HG02610 (cell line): ENCODE data around the gene SPRING1.

Experiments used
- ATAC-seq: cut with Tn5 transposase; IDR thresholded peaks from one replicate; pipeline ENCODE4 v1.9.1; 2021; ENCODE audit warnings: mild to moderate bottlenecking, moderate library complexity; ENCODE audit not compliant: unreplicated experiment

Gene SPRING1

DNA sequence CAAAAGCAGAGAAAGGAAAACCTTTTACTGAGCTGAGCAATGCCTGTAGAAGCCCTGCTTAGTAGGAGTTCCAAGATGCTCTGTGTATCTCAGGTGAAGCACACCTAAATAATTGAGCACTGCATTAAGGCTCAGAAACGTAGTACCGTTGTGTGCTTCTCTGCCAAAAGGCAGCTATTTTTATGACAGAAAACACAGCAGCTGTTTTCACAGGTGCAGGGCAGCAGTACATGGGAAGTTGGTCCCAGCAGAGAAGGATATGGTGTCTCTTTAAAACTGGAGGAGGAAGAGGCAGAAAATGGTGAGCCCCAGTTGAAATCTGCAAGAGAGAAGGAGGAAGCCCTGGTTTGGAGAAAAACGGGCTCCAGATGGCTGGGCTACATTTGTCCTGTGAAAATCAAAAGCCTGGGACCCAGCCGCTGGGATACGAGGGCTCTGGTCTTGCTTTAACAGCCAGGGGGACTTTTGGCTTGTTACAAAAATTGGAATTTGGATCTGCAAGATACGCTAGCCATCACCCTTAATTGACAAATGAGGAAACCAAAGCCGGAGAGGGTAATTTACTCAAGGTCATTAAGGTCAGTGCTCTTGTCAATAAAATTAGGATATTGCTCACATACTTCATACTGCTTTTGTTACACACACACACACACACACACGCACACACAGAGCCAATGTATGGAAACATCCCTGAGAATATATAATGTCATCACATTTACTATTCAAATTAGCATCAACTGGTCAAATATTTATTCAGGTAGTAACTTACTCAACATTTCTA is 27.3 kb downstream of the SPRING1 start:
- no peak for ATAC-seq

- ATAC-seq, result no peak
Observed at GRCh38 chr12:116709768-116710167, 28.1 kb downstream of the SPRING1 start.

DNA sequence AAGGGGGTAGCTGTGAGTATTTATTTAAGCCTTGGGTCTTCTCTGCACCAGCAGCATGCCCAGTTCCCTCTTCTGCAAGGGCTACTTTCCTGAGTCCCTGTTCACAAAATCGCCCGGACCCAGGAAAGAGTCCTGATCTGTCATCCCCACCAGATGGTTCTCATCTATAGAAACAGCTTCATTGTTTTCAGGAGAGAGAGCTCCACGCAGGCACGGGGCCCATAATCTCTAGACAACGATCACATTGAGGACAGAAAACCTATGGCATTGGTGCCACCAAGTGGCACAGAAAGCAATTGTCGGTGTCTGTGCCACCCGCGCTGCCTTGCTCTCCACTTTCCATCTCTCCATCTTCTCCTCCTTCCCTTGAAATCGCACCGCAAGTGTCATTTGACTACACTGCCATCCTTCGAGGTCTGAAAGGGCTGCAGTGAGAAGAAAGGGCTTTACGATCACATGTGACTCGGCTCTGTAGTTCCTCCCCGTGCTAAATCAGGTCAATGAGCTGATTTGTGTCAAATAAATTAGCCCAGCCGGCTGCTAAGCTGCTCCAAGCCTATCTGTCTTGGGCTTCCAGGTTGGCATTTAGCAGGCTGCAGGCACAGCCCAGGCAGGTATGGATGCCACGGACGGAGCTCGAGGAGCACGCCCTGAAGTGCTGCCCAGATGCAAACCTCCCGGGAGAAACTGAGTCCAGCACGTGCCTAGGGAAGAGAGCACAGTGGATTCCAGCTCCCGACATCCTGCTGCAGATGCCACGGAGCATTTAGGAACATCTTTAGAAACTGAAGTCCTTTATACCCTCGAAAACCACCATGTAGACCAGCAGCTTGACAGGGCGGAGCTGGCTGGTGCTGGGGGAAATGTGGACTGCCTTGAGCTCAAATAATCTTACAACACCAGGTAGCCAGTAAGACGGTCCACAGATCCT is 28.8 kb downstream of the SPRING1 start:
- no peak for ATAC-seq

DNA sequence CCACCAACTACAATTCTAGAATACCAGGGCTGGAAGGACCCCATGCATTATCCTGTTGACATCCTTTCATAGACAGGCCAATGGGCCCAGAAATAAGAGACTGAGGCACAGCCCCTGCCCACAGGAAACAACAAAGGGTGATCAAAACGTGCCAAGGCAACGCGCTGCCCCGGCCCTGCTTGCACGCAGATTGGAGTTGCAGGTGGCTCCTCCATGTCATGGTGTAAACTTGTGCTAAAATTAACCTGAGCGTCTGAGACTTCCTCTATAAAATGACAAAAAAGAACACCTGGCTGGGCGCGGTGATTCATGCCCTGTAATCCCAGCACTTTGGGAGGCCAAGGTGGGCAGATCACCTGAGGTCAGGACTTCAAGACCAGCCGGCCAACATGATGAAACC is 30.1 kb downstream of the SPRING1 start:
- no peak for ATAC-seq

DNA sequence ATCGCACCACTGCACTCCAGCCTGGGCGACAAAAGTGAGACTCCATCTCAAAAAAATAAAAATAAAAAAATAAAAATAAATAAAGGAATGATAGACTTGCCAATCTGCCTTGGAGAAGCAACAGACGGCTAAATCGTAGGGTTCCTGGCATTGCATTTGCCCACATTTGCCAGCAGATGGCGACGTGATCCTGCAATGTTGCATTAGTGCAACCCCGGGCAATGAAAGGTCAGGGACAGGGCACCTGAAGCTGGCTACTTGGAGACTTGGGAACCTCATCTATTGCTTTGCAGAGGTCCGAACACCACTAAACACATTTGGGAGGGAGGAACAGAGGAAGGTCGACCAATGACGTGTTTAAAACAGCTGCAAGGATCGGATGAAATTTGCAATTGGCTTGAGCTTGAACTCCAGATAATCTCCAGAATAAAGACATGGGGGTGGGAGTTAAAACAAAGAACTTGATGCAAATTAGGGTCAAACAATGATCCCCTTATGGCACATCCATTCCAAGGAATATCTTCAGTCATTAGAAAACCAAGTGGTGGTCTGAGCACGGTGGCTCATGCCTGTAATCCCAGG is 34.6 kb downstream of the SPRING1 start:
- no peak for ATAC-seq

- no peak for ATAC-seq
Observed at GRCh38 chr12:116701432-116701831, 36.4 kb downstream of the SPRING1 start.

DNA sequence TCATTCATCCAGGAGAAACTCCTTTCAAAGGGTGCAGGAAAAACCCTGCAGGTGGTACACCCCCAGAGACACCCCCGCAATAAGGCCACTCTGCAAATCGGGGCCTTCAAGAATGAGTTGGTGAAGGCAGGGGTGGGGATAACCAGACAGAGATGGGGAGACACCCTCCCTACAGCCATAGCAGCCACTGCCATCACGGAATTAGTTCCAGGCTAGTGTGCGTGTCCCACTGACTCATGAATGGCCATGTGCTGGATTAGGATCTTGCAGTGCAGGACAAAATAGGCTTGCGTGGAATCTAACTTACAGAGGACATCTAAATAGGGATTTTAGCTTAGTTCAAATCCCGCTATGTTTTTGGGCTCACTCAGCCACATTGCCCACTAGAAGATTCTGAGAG is 37.8 kb downstream of the SPRING1 start:
- ATAC-seq, result no peak

GRCh38 chr12:116698554-116699075 is 39.3 kb downstream of the SPRING1 start:
- no peak for ATAC-seq

DNA sequence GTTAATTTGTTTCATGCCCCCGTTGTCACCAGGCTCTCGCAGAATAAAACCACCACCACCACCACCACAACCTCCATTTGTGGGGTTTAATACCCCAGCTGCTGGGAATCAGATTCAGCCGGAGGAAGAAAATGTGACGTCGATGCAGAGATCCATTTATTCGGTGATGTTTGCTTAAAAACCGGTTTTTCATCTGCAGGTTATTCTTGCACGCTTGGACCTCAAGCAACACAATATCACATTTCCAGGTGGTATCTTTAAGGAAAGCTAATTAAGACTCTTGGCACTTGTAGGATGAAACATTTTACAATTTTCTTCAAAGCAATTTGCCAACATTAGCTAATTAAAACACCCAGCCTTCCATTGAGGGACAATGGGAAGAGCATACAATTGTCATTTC is 39.8 kb downstream of the SPRING1 start:
- ATAC-seq, result no peak

DNA sequence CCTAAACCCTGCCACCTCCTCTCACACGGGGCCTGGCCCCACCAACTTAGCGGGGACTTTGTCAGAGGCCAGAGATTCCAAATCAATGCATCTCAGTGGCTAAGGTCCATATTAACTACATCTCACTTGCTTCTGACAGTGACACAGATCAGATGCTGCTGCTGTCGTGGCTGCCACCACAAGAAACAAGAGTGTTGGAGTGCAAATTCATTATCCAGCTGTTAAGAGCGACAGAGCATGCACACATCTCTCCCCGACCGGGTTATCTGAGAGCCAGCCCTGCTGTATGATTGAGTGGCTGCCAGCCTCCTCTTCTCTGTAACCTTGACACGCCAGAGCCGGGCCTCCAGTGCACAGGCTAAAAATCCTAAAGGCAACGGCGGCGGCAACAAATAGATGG is 40.2 kb downstream of the SPRING1 start:
- no peak for ATAC-seq

DNA sequence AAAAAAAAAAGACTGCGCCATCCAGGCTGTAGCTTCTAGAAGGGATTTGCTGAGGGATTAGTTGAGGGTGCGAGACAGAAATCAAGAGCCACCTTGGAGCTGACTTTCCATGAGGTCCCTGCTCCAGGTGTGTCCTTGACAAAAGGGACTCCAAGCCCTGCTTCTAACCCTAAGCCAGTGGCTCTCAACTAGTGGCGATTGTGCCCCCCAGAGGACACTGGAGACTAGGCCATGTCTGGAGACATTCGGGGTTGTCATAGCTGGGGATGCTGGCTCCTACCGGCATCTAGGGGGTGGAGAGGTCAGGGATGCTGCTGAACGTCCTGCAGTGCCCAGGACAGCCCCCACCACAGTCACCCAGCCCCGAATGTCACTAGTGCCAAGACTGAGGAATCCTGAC is 40.6 kb downstream of the SPRING1 start:
- ATAC-seq, result no peak

GRCh38 chr12:116695464-116695725 is 42.5 kb downstream of the SPRING1 start:
- ATAC-seq, result no peak

DNA sequence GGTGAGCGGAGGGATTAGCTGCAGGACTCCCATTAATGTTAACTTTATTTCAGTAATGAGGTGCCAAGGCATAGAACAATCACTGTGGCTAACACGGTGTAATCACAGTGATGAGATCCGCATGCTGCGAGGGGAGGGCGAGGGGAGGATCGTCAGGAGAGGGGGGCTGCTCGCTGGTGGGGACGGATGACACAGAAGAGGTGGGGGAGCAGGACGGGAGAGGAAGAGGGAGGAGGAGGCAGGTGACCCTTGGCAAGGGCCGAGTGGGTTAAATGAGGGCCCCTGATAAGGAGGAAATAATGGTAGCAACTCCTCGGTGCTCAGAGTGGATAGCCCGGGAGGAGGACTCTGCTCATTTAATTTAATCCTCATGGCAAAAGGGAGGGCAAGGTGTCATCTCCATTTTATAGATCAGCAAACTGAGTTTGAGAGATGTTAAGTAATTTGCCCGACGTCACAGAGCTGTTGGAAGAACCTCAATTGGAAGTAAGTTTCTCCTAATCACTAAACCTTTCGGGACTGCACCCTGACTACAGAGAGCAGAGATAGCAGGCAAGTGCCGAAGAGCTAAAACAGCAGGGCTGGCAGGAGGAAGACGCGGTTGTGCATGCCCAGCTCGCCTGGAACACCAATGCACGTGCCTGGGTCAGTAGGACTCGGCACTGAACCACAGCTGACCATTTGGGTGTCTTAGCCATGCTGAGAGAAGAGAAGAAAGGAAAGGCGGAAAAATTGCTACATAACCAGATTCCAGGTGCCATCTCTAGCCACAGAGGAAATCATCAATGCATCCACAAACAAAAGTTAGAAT is 43.0 kb downstream of the SPRING1 start:
- no peak for ATAC-seq

- ATAC-seq, result no peak
Observed at GRCh38 chr12:116693286-116694227, 44.3 kb downstream of the SPRING1 start.

- no peak for ATAC-seq
Observed at GRCh38 chr12:116692605-116693004, 45.3 kb downstream of the SPRING1 start.

- ATAC-seq, result no peak
Observed at GRCh38 chr12:116691636-116692035, 46.2 kb downstream of the SPRING1 start.

- ATAC-seq, result no peak
Observed at GRCh38 chr12:116691205-116691604, 46.7 kb downstream of the SPRING1 start.

DNA sequence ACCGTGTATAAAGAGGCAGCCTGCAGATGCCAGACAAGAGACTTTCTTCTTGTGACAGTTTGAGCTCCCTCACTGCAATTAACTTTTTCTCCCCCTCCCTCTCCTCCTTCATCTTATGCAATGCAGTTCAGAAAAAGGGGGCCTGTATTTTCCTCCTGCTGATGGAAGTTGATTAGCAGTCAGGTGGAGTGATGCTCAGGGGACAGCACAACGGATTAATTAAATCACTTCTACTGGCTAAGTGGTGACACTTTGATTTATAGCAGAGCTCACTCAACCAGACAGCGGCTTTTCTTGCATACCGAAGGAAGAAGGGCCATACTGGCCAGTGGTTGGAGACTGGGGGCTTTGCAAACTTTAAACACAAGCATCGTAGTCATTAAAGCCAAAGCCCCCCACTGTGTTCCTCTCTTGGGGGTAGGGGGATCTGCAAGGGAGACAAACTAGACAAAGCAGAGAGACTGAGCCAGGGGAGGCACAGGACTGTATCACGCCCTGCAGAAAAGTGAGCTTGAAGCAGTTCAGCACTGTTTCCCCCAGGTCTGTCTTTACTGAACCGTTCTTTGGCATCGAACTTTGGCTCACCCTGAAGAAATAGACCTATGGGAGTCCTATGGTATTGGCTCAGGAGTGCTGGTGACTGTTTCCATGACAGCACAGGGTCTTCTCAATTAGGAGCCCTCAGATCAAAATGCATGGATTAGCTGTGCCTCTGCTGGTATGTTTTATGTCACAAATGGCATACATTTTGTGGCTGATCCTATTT is 47.7 kb downstream of the SPRING1 start:
- ATAC-seq, result no peak

- no peak for ATAC-seq
Observed at GRCh38 chr12:116689521-116689920, 48.3 kb downstream of the SPRING1 start.
